GM21737 (cell line): Measurements from ENCODE around the gene HOXA2.

Experiments used
- ATAC-seq: cut with Tn5 transposase; IDR thresholded peaks from one replicate; pipeline ENCODE4 v1.9.1; 2021; ENCODE audit warnings: mild to moderate bottlenecking, moderate library complexity; ENCODE audit not compliant: unreplicated experiment

The HOXA2 gene

DNA sequence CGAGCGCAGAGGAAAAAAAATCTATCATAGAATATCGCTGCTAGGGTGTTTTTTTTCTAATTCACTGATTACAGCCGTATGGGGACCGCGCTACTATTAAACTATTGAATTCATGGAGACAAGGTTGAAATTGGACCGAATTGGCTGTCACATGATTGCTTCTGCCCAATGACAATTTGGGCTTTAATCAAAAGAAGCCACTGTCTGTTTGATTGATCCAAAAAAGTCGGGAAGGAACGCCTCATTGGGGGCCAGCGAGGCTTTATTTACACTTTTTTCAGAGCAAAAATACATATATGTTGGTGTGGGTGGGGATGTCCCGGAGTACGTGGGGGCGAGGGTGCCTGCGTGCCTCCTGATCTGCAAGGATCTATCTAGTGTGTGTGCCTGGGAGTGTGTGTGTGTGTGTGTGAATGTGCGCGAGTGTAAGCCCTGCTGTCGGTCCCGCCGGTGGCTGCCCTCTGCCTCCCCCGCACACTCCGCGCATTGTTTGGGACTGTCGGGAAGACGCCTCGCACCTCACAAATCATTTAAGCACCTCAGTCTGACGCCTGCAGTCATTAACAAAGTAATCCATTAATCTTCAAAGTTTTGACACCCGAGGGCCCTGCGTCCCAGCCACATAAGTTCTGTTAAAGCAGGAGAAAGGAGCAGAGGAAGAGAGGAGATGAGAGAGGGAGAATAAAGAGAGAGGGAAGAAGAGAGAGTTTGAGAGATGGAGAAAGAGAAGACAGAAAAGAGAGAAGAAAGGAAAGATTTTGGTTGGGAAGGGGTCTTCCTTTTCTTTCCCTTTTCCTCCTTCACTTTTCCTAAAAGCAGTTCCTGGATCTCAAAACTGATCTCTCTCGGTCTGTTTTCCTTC, at the start of gene HOXA2:
TSS of gene HOXA2 (minus strand) at position 103 of the 862 bp plus-strand sequence. CDS start 183 bp downstream, outside the sequence.
- no peak for ATAC-seq

DNA sequence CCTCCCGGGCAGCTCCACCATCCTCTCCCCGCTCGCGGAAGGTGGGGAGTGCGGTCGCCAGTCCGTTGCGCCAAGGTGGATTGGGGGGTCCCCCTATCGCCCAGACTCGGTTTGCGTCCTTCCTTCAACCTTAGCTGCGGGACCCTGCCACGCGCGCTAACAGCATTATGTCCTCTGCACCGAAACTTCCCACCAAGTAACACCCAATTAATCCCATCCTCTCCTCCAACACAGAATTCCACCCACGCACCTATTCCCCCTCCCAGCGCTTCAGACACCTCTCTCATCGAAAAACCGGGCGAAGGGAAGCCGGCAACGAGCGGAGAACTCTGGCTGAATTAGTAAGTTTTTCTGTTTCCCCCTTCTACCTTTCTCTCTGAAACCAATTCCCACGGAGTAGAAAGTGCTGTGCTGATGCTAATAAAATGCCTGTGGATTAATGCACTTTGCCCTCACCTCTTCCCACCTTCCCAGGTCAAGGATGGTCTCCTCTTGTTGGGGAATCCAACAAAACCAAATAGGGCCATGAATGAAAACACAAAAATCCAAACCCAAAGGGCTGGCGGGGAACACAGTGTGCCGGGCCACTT, 49.0 kb upstream of the HOXA2 start:
- no peak for ATAC-seq

DNA sequence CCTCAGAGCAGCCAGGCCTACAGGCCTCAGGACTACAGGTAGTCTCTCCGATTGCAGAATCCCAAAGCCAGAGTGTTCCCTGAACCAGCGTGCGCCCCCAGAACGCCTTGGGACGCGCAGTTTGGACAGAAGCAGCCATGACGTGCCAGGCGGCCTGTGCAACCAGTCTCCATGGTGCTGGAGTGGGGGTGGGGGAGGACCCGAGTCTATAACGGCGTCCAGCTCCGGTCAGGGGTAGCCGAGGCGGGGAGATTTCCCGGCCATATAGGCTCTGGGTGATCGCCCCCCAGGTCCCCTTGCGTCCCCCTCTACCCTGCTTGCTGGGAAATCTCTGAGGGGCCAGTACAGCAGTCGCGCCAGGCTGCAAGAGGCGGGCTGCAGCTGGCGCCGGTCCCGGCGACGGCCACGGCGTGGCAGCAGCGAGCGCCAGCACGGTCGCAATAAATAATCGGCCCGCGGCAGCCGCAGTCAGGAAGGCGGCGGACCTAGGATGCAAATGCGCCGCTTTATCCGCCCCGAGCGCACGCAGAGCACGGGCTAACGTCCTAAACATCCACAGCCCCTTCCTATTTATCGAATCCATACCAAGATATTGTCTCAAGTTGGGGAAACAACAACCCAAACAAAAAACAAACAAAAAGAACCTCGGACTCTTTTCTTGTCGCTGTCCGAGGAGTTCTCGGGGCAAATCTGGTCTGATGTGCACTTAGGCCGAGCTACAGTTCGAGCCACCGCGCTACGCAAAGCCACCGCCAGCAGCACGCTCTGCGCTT, 48.3 kb upstream of the HOXA2 start:
- peak; percentile 61 for ATAC-seq

DNA sequence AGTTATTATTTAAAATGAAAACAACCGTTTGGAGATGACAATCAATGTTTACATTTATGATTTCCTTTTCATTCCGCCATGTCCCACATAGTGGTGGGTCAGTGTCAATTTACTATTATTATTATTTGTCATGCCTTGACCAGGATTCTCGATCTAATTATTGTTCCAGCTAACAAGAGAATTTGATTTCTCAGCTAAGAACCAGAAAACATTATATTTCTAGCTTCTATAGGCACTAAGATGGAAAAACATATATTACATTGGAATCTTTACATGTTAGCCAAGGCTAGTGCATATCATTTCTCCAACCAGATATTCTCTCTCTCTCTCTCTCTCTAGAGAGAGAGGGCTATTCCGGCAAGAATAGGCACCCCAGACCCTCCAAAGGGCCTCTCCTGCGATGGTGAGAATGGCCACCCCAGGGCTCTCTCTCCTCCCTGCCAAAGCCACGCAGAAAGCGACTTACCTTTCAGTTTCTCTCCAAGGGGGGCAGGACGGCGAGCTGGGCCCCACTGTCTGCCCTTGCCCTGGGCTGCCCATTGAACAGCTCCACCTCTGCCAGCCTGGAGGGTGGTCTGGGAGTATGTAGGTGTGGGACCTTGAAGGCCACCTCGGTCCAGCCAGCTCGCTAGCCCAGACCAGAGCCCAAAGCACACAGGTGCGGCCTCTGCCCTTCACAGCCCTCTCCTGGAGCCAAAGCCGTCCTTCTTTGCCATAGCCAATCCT, 47.5 kb upstream of the HOXA2 start:
- ATAC-seq, result no peak

DNA sequence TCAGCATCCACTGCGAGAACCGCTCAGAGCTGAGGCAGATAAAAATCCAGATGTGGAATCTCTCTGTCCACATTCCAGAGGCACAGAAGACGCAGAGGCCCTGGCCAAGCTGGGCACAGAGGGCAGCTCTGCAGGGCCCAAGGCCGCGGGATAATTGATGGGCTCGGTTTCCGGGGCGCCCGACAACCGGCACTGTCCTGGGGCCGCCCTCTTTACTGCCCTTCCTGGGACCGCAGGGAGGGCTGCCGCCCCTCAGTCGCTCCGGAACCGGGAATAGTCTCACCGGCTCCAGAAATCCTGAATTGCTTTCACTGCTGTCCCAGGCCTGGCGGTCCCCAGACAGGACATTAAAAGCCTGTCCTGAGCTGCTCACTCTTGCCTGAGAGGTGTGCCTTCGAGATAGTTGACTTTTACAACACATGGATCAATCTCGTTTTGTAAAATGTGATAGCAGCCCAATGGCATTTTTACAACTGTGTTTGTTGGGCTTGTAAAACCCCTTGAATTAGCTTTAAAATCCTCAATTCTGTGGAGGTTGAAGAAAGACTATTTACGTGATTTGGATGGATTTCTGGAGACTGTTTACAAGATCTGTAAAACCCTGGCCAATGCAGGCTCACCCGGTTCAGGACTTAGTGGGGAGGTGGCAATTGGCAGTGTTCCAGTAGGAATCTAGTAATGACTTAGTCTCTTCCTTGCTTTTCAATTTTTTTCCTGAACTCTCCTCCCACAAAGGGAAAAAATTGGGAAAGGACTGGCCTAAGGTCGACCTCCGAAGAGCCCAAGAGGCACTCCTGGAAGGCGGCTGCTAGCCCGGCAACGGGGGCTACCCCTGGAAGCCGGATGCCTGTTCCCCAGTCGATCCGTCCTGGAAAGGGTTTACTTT, 46.5 kb upstream of the HOXA2 start:
- no peak for ATAC-seq

DNA sequence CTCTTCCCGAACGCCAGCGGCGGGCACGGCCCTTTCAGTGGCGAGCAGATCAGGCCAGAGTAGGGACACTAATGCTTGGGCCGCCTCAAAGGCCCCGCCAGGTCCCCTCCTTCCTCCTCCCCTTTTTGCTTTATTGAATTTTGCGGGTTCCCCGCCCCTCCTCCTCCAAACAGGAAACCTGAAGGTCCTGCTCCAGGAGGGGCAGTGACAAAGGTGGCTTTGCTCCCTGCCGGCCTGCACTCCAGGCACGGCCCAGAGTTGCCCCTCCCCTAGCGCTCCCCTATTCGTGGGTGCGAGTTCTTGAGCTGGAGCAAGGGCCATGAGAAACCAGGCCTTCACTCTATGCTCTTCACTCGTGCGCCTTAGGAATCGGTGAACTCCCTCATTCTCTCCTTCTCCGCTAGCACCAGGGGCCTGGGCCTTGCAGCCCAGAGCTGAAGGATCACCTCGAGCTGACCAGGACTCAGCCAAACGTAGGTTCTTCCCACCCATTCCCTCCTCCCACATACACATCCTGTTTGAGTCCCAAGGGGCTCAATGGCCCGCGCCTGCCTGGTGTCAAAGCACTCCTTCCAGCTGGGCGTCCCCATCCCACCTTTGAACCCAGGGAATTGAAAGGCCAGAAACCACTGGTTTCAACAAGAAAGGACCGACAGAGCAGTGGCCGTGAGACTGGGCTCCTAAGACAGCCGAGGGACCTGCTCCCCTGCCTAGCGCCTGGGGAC, 45.7 kb upstream of the HOXA2 start:
- no peak for ATAC-seq

DNA sequence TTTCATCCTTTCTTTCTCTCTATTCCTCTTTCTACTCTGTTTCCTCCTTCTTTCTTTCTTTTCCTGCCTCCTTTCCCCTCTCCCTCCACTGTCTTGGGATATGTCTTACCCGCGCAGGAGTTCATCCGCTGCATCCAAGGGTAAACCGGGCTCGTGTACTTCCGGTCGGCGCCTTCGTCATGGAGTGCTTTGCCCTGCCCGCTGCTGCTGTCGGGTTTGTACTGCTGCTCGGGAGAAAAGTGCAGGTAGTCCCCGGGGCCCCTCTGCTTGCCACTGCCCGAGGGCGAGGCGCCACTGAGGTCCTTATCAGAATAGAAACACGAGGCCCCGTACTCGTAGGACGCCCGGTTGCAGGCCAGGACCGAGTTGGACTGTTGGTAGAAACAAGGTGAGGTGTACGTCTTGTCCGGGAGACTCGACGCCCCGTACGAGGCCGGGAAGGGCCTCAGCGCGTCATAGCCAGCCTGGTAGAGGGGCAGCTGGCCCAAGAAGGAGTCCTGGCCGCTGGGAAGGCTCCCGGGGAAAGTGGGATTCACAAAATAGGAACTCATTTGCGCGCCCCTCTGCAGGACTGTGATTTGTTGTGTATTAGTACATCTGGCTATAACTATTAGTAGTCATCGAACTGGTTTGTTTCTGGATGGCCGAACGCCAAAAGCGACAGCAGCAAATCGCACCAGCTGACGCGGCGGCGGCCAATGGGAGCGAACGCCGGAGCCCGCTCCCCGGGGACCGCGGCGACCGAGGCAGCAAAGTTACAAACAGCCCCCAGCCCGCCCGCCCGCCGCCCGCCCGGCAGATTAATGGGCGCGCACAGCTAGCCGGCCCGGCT, 44.9 kb upstream of the HOXA2 start, which contains the start of gene HOXA6:
TSS of gene HOXA6 (minus strand) at position 576 of the 832 bp plus-strand sequence. CDS start at position 551, 25 bp downstream.
- ATAC-seq, result no peak

DNA sequence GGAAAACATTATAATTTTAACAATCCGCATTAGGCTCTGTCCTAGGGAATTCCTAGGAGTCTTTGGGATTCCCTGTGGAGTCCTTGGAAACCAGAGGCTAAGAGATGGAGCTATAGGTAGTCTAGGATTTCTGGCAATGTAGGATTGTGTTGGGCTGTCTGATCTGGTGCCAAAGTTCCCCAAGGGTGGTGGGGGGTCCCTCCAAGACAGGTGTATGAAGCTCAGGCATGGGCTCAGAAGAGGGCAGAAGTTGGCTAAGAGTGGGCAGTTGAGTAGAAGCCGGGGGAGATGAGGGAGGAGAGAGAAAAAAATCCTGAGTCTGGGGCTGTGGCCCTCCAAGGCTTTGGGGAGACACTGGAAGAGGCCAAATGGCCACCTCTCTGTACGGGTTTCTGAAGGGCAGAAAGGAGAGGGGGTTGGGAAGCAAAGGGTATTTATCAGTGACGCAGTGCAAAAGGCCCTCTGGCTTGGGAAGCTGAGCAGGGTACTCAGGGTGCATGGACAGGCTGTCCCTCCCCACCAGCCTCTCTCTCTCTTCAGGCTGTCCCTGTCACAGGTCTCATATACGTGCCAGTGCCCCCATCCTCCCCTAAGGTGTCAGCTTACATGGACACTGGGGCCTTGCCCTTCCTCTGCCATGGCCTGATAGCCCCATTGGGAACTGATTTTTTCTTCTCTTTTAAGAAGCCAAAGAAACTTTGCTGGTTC, 44.2 kb upstream of the HOXA2 start:
- no peak for ATAC-seq

DNA sequence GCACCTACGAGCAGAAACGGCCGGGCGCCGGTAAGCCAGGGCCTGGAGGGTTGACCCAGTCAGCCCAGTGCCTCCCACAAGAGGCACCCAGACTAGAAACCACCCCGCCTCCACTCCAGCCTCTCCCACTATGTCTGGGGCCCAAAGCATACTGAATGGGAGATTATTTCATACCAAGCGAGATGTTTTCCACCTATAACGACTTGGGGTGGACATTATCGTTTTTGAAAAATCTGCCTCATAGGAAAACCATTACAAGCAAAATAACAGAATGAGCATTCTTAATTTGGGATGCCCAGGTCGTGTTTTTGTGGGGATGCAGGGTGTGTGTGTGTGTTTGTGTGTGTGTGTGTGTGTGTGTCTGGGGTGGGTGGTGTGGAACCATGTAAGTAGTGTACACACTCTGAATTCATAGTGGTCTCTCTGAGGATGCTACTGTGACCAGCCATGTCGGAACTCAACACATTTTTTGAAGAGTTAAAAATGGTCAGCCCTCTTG, 43.5 kb upstream of the HOXA2 start:
- ATAC-seq, result no peak

DNA sequence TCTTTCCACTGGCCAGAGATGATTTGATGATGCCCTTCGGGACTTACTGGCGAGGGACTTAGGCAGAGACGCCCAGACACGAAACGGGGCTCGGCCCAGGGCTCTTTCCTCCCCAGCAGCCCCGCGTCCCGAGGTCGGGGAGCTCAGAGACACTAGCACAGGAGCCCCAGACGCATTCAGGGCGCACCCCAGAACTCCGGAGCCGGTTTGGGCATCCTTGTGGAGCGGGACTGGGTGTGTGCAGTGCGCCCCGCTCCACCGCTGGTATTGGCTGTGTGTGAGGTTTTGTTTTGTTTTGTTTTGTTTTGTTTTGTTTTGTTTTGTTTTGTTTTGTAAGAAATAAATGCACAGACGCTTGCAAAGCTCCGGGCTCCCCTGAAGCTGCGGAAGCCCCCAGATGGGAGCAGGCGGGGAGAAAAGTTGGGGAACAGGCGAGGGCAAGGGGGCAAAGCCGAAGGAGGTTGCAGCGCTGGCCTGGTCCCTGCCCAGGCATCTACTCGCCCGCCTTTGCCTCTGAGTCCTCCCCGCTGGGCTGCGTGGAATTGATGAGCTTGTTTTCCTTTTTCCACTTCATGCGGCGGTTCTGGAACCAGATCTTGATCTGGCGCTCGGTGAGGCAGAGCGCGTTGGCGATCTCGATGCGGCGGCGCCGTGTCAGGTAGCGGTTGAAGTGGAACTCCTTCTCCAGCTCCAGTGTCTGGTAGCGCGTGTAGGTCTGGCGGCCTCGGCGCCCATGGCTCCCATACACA, 42.9 kb upstream of the HOXA2 start:
- ATAC-seq, result no peak

DNA sequence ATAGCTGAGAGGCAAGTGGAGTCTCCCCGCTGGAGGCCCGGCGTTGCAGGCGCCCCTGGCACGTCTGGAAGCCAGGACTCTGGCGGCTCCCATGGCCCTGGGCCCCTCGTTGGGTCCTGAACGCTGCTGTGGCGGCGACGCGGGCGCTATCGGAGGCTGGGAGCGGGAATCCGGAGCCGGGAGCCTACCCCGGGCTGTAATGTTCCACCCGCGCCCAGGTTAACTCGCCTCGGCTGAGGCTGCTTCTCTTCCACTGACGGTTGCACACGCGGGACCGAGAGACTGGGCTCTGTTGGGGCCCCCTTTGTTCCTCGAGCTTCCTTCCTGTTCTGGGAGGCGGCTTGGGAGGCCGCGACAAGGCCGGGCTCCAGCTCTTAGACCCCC, 42.3 kb upstream of the HOXA2 start:
- ATAC-seq, result no peak

DNA sequence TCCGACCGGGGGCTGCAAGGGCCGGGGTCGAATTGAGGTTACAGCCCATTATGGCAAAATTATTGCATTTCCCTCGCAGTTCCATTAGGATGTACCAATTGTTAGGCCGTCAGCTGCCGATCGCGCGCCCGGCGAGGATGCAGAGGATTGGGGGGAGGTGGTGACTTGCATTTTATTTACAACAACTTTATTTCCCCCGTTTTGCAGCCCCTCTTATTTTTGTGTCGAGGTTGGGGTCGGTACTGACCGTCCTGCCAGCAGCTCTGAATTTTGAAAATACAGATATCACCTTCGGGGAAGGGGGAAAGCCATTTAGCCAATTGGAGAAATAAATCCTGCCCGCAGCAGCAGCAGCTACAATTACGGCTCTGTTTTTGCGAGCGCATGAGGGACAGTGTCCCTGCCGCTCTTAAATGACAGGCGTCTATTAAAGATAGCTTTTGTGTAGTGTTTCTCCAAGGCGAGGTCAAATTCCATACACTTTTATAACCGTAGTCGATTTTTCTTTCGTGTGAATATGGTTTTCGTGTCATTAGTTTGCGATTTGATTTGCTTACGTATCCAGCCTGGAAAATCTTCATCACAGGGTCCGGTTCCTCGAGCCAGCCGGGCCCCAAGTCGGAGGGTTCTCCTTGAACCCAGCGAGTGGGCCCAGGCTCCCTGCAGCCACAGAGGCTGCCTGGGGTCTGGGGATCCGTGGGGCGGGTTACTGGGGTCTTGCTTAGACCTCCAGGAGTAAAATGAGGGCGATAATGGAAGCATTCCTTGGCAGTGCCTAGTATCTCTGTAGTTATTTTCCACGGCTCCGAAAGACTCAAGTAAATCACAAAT, 41.7 kb upstream of the HOXA2 start:
- ATAC-seq, result no peak

DNA sequence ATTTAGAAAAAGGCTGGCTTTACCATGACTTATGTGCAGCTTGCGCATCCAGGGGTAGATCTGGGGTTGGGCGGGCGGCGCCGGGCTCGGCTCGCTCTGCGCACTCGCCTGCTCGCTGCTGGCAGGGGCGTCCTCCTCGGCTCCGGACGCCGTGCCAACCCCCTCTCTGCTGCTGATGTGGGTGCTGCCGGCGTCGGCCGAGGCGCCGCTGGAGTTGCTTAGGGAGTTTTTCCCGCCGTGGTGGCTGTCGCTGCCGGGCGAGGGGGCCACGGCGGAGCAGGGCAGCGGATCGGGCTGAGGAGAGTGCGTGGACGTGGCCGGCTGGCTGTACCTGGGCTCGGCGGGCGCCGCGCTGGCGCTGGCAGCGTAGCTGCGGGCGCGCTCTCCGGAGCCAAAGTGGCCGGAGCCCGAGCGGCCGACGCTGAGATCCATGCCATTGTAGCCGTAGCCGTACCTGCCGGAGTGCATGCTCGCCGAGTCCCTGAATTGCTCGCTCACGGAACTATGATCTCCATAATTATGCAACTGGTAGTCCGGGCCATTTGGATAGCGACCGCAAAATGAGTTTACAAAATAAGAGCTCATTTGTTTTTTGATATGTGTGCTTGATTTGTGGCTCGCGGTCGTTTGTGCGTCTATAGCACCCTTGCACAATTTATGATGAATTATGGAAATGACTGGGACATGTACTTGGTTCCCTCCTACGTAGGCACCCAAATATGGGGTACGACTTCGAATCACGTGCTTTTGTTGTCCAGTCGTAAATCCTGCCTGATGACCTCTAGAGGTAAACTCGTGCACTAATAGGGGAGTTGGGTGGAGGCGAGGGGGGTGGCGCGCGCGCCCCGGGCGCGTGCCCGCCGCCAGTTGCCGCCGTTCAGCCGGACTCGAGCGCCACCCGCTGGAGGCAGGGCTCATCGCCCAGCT, 40.8 kb upstream of the HOXA2 start, which contains the start of gene HOXA5:
TSS of gene HOXA5 (minus strand) at position 659 of the 927 bp plus-strand sequence. CDS start at position 585, 74 bp downstream.
- no peak for ATAC-seq

DNA sequence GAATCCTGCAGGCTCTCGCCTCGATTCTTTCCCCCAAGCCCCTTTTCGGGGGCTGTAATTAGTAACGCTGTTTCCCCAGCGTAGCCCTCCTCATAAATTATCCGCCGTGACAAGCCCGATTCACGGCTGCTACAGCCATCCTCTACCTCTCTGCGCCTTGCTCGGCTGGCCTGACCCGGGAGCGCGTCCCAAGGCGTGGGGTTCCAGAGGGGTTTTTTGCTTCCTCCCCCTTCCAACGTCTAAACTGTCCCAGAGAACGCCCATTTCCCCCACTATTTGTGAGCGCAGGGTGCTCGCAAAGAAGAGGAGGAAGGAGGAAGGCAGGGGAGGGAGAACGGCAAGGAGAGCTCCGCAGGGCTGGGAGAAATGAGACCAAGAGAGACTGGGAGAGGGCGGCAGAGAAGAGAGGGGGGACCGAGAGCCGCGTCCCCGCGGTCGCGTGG, 40.1 kb upstream of the HOXA2 start:
- no peak for ATAC-seq
